MM.1S (cell line): Measurements from ENCODE around the gene TFPI2.
"Not testable (repeated sequence)": the region's sequence is repeated elsewhere in the genome, so short reads cannot be mapped to it uniquely, and the experiment has no call there.

ENCODE experiments used
- EZH2 ChIP-seq: fragments of 300-600 bp; sonication (generic); optimal IDR thresholded peaks from 2 replicates; pipeline ENCODE3; 2017; ENCODE audit warnings: low read depth, mild to moderate bottlenecking, antibody characterized with exemption, low read length, mixed read lengths
- EZH2phosphoT487 ChIP-seq: fragments of 300-600 bp; sonication (generic); IDR thresholded peaks from 2 replicates; pipeline ENCODE4 v1.6.1; 2018; ENCODE audit warnings: antibody characterized with exemption, low read length
- TF ChIP-seq, protein P1 (sequence below): fragments of 300-600 bp; sonication (generic); IDR thresholded peaks from 2 replicates; pipeline ENCODE4 v1.5.1; 2016; ENCODE audit warnings: antibody characterized with exemption, low read length, mixed read lengths

GRCh38 chr7:93911242-93911641 lies 20.7 kb upstream of the TFPI2 start:
- TF ChIP-seq, protein P1, sequence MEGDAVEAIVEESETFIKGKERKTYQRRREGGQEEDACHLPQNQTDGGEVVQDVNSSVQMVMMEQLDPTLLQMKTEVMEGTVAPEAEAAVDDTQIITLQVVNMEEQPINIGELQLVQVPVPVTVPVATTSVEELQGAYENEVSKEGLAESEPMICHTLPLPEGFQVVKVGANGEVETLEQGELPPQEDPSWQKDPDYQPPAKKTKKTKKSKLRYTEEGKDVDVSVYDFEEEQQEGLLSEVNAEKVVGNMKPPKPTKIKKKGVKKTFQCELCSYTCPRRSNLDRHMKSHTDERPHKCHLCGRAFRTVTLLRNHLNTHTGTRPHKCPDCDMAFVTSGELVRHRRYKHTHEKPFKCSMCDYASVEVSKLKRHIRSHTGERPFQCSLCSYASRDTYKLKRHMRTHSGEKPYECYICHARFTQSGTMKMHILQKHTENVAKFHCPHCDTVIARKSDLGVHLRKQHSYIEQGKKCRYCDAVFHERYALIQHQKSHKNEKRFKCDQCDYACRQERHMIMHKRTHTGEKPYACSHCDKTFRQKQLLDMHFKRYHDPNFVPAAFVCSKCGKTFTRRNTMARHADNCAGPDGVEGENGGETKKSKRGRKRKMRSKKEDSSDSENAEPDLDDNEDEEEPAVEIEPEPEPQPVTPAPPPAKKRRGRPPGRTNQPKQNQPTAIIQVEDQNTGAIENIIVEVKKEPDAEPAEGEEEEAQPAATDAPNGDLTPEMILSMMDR: not testable (repeated sequence)
- not testable (repeated sequence) for TF ChIP-seq EZH2phosphoT487, EZH2
